H9 (cell line): ENCODE results near the gene RAMP3. TPM values are rescaled to one million over a fixed set of nuclear protein-coding genes. Genes with fewer than 3 reads are reported as not detected.

Experiments
- DNase-seq: peaks from one replicate; pipeline ENCODE4 v3.0.0-alpha.2; 2017
- H2AFZ ChIP-seq: one replicate; pipeline ENCODE4 v1.6.1; 2013; ENCODE audit warnings: mild to moderate bottlenecking, low read length, control low read depth, moderate library complexity
- H2AK5ac ChIP-seq: 2 replicates; pipeline ENCODE4 v1.6.1; 2013; ENCODE audit warnings: low read length, control low read depth, mixed read lengths; ENCODE audit not compliant: insufficient read length
- H2BK120ac ChIP-seq: one replicate; pipeline ENCODE4 v1.6.1; 2013; ENCODE audit warnings: low read depth, mild to moderate bottlenecking, low read length, control low read depth, inconsistent platforms; ENCODE audit not compliant: poor library complexity, severe bottlenecking
- H2BK12ac ChIP-seq: 2 replicates; pipeline ENCODE4 v1.6.1; 2013; ENCODE audit warnings: low read length, control low read depth, mixed read lengths, low read depth; ENCODE audit not compliant: insufficient read length
- H2BK15ac ChIP-seq: 2 replicates; pipeline ENCODE4 v1.6.1; 2013; ENCODE audit warnings: low read depth, low read length, control low read depth
- H2BK20ac ChIP-seq: one replicate; pipeline ENCODE4 v1.6.1; 2013; ENCODE audit warnings: low read depth, mild to moderate bottlenecking, low read length, control low read depth, inconsistent platforms; ENCODE audit not compliant: poor library complexity, severe bottlenecking
- H2BK5ac ChIP-seq: 2 replicates; pipeline ENCODE4 v1.6.1; 2013; ENCODE audit warnings: low read length, control low read depth, mixed read lengths; ENCODE audit not compliant: insufficient read length
- H3K14ac ChIP-seq: 2 replicates; pipeline ENCODE4 v1.6.1; 2013; ENCODE audit warnings: low read length, control low read depth; ENCODE audit not compliant: insufficient read depth
- H3K18ac ChIP-seq: 2 replicates; pipeline ENCODE4 v1.6.1; 2013; ENCODE audit warnings: low read depth, mild to moderate bottlenecking, mixed read lengths, low read length, control low read depth; ENCODE audit not compliant: insufficient read length
- H3K23ac ChIP-seq: 2 replicates; pipeline ENCODE4 v1.6.1; 2013; ENCODE audit warnings: low read length, control low read depth, mixed read lengths, low read depth; ENCODE audit not compliant: insufficient read length
- H3K23me2 ChIP-seq: 2 replicates; pipeline ENCODE4 v1.6.1; 2013; ENCODE audit warnings: low read depth, mild to moderate bottlenecking, mixed read lengths, low read length, control low read depth; ENCODE audit not compliant: insufficient read length, poor library complexity, severe bottlenecking
- H3K27ac ChIP-seq: 2 replicates; pipeline ENCODE4 v1.5.1; 2013; ENCODE audit warnings: low read length, control low read depth, mixed read lengths, low read depth; ENCODE audit not compliant: insufficient read length
- H3K27me3 ChIP-seq: 2 replicates; pipeline ENCODE4 v1.6.1; 2013; ENCODE audit warnings: low read length, control low read depth, inconsistent platforms; ENCODE audit not compliant: insufficient read depth
- H3K4ac ChIP-seq: 2 replicates; pipeline ENCODE4 v1.6.1; 2013; ENCODE audit warnings: low read depth, mild to moderate bottlenecking, control low read depth, inconsistent platforms, low read length, moderate library complexity
- H3K4me1 ChIP-seq: 2 replicates; pipeline ENCODE4 v1.6.1; 2013; ENCODE audit warnings: low read length, control low read depth, inconsistent platforms; ENCODE audit not compliant: insufficient read depth
- H3K4me2 ChIP-seq: 2 replicates; pipeline ENCODE4 v1.6.1; 2013; ENCODE audit warnings: low read length, control low read depth, mixed read lengths; ENCODE audit not compliant: insufficient read length, insufficient read depth
- H3K56ac ChIP-seq: 2 replicates; pipeline ENCODE4 v1.6.1; 2013; ENCODE audit warnings: low read depth, mild to moderate bottlenecking, mixed read lengths, low read length, control low read depth; ENCODE audit not compliant: insufficient read length
- H3K79me1 ChIP-seq: 2 replicates; pipeline ENCODE4 v1.6.1; 2013; ENCODE audit warnings: low read depth, mild to moderate bottlenecking, moderate library complexity, low read length, control low read depth, inconsistent platforms; ENCODE audit not compliant: insufficient read depth, poor library complexity, severe bottlenecking
- H3K79me2 ChIP-seq: 2 replicates; pipeline ENCODE4 v1.6.1; 2013; ENCODE audit warnings: low read length, control low read depth, inconsistent platforms; ENCODE audit not compliant: insufficient read depth
- H3K9ac ChIP-seq: 2 replicates; pipeline ENCODE4 v1.6.1; 2013; ENCODE audit warnings: low read length, control low read depth, mixed read lengths; ENCODE audit not compliant: insufficient read length; ENCODE audit errors: extremely low read depth
- H3K9me3 ChIP-seq: one replicate; pipeline ENCODE4 v1.6.1; 2013; ENCODE audit warnings: low read depth, low read length, inconsistent platforms; ENCODE audit not compliant: control insufficient read depth
- H3T11ph ChIP-seq: one replicate; pipeline ENCODE4 v1.6.1; 2013; ENCODE audit warnings: mild to moderate bottlenecking, low read length, control low read depth, inconsistent platforms
- H4K20me1 ChIP-seq: one replicate; pipeline ENCODE4 v1.6.1; 2013; ENCODE audit not compliant: control insufficient read depth, insufficient read length, insufficient read depth
- H4K5ac ChIP-seq: 2 replicates; pipeline ENCODE4 v1.6.1; 2013; ENCODE audit warnings: low read depth, mild to moderate bottlenecking, mixed read lengths, low read length, control low read depth; ENCODE audit not compliant: insufficient read length
- H4K8ac ChIP-seq: replicated peaks from 2 replicates; pipeline ENCODE4 v1.6.1; 2013; ENCODE audit warnings: low read length, control low read depth, mixed read lengths, low read depth; ENCODE audit not compliant: insufficient read length
- H4K91ac ChIP-seq: 2 replicates; pipeline ENCODE4 v1.6.1; 2013; ENCODE audit warnings: low read depth, mild to moderate bottlenecking, moderate library complexity, mixed read lengths, low read length, control low read depth; ENCODE audit not compliant: insufficient read length
- H3K27ac Mint-ChIP-seq, 3 experiments: 2 replicates in 2 of 3; 3 replicates in 1 of 3; pipeline ENCODE4 v1.8.0; 2020 to 2021; ENCODE audit warnings: mixed read lengths in 3 of 3, mild to moderate bottlenecking in 1 of 3, moderate library complexity in 1 of 3
- H3K27me3 Mint-ChIP-seq: 2 replicates; pipeline ENCODE4 v1.8.0; 2021; ENCODE audit warnings: low read depth, mild to moderate bottlenecking, moderate library complexity, mixed read lengths
- H3K36me3 Mint-ChIP-seq, 3 experiments: 2 replicates in 2 of 3; 3 replicates in 1 of 3; pipeline ENCODE4 v1.8.0; 2020 to 2021; ENCODE audit warnings: low read depth in 3 of 3, mixed read lengths in 3 of 3; ENCODE audit not compliant: insufficient read depth in 1 of 3
- H3K4me1 Mint-ChIP-seq, 2 experiments: 2 replicates each; pipeline ENCODE4 v1.8.0; 2020; ENCODE audit warnings: mixed read lengths in 2 of 2
- H3K4me3 Mint-ChIP-seq, 2 experiments: 2 replicates in 1 of 2; 3 replicates in 1 of 2; pipeline ENCODE4 v1.8.0; 2020 to 2021; ENCODE audit warnings: mild to moderate bottlenecking in 2 of 2, mixed read lengths in 2 of 2, moderate library complexity in 1 of 2
- H3K9me3 Mint-ChIP-seq, 2 experiments: 2 replicates in 1 of 2; 3 replicates in 1 of 2; pipeline ENCODE4 v1.8.0; 2020; ENCODE audit warnings: mild to moderate bottlenecking in 2 of 2, mixed read lengths in 2 of 2, moderate library complexity in 1 of 2
- WGBS: extraction: QIAGEN DNeasy Blood & Tissue Kit; methylation state at CpG from one replicate; pipeline ENCODE4 v1.1.7; 2013; ENCODE audit warnings: missing lambda C conversion rate, low lambda C conversion rate, mixed read lengths; ENCODE audit not compliant: insufficient read length; ENCODE audit errors: extremely low coverage; 5-methylcytosine and 5-hydroxymethylcytosine counted together
- total RNA-seq: library from RNA; stranded (reverse); gene quantifications from 2 replicates; pipeline ENCODE4 v1.2.1, GENCODE V29; 2021
- TF ChIP-seq, protein P1 (sequence below): fragments of 200-600 bp; sonication (generic); conservative IDR thresholded peaks from 3 replicates; pipeline ENCODE4 v1.8.0; 2021; ENCODE audit warnings: antibody characterized with exemption, mild to moderate bottlenecking

Gene RAMP3
- total RNA-seq, 1 experiment from 2014 or later = 0.63 TPM

DNA sequence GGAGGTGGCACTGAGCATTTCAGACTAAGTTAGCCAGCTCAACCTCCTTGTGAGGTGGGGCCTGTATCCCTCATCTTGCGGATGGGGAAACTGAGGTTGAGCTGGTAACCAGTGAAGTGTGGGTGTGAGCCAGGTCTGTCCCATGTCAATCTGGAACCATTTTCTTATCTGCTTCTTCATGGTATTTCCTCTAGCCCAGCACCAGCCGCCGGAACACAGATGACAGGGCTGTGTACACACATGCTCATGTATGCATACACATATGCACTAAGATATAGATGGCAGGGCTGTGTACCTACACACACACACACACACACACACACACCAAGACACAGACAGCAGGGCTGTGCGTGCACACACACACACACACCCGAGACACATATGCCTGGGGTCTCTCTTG lies 18.5 kb downstream of the RAMP3 start:
- WGBS = no CpG with 5 or more reads among the region's 5 CpGs
- Histone ChIP-seq H2BK5ac (no peak overlapping the region), H4K91ac (no peak overlapping the region)

More for the DNA sequence above, 18.5 kb downstream of the RAMP3 start:
- Histone ChIP-seq H3K4ac (no peak overlapping the region), H3K9ac (no peak overlapping the region), H3K23ac (no peak overlapping the region), H3K4me2 (no peak overlapping the region), H3K14ac (no peak overlapping the region), H2BK15ac (no peak overlapping the region), H2BK120ac (no peak overlapping the region), H2AFZ (no peak overlapping the region), H3K56ac (no peak overlapping the region), H3K27me3 (no peaks in the 10 kb centered on the region), H3K79me2 (no peaks in the 10 kb centered on the region), H3K23me2 (no peaks in the 10 kb centered on the region), H3K9me3 (no peaks in the 10 kb centered on the region), H4K20me1 (no peaks in the 10 kb centered on the region), H4K8ac (no peak overlapping the region), H2AK5ac (no peak overlapping the region), H4K5ac (no peak overlapping the region), H2BK20ac (no peak overlapping the region), H3K18ac (no peak overlapping the region), H2BK12ac (no peak overlapping the region), H3K27ac (no peak overlapping the region), H3K4me1 (no peaks in the 10 kb centered on the region), H3T11ph (no peak overlapping the region), H3K79me1 (no peaks in the 10 kb centered on the region)
- Mint-ChIP-seq H3K36me3 (no peaks in the 10 kb centered on the region), H3K27ac (no peak overlapping the region), H3K4me3 (no peak overlapping the region), H3K27me3 (peaks cover 14% of the 10 kb centered on the region), H3K4me1 (no peaks in the 10 kb centered on the region; a peak in 1 of 4 replicates), H3K9me3 (no peaks in the 10 kb centered on the region)
- no peak for DNase-seq
- TF ChIP-seq, protein P1, sequence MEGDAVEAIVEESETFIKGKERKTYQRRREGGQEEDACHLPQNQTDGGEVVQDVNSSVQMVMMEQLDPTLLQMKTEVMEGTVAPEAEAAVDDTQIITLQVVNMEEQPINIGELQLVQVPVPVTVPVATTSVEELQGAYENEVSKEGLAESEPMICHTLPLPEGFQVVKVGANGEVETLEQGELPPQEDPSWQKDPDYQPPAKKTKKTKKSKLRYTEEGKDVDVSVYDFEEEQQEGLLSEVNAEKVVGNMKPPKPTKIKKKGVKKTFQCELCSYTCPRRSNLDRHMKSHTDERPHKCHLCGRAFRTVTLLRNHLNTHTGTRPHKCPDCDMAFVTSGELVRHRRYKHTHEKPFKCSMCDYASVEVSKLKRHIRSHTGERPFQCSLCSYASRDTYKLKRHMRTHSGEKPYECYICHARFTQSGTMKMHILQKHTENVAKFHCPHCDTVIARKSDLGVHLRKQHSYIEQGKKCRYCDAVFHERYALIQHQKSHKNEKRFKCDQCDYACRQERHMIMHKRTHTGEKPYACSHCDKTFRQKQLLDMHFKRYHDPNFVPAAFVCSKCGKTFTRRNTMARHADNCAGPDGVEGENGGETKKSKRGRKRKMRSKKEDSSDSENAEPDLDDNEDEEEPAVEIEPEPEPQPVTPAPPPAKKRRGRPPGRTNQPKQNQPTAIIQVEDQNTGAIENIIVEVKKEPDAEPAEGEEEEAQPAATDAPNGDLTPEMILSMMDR = no peak
